HG02759 (cell line): ENCODE data around the gene JAK2.

Experiments used
- ATAC-seq: cut with Tn5 transposase; IDR thresholded peaks from one replicate; pipeline ENCODE4 v1.9.1; 2021; ENCODE audit warnings: mild to moderate bottlenecking, moderate library complexity; ENCODE audit not compliant: unreplicated experiment

The JAK2 gene

GRCh38 chr9:5122516-5122915 is 137.4 kb downstream of the JAK2 start:
- no peak for ATAC-seq

GRCh38 chr9:5140151-5140550 is 155.1 kb downstream of the JAK2 start:
- no peak for ATAC-seq

GRCh38 chr9:5144217-5144616 is 159.1 kb downstream of the JAK2 start:
- no peak for ATAC-seq

GRCh38 chr9:5146241-5146640 is 161.2 kb downstream of the JAK2 start:
- ATAC-seq, result no peak
